Stimulated activated CD8-positive, alpha-beta memory T cell treated with anti-CD3 and anti-CD28 coated beads, Interleukin-7, amount 100 ng/mL, for 48 hours (primary cell): ENCODE measurements around the gene FIGNL2.
"Not testable (repeated sequence)": the region's sequence is repeated elsewhere in the genome, so short reads cannot be mapped to it uniquely, and the experiment has no call there.

Experiments used
- DNase-seq, 2 donors: peaks; one replicate each; pipeline ENCODE4 v3.0.0-alpha.2; 2020; ENCODE audit warnings: low read depth in 1 of 2; ENCODE audit errors: extremely low read depth in 1 of 2

Gene FIGNL2

GRCh38 chr12:51836827-51837173, 11.7 kb downstream of the FIGNL2 start:
- DNase-seq, result no peak

GRCh38 chr12:51836041-51836826, 12.3 kb downstream of the FIGNL2 start:
- DNase-seq, result no peak

DNA sequence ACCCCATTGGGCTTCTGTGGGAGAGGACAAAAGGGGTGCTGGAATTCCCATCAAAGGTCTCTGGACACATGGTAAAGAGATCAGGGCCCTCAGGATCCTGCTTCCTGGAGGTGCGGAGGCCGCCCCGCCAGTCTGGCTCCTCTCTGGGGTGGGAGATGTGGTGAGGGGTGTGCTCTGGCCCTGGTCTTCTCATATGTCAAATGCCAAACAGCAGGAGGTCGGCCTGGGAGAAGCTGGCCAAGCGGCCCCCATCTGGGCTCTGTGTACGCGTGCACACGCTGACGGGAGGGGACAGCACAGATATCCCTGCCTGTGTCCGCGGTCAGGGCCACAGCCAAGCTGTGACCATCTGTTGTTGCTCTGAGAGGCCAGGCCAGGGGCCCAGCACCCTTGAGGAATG, 14.1 kb downstream of the FIGNL2 start:
- no peak for DNase-seq

DNA sequence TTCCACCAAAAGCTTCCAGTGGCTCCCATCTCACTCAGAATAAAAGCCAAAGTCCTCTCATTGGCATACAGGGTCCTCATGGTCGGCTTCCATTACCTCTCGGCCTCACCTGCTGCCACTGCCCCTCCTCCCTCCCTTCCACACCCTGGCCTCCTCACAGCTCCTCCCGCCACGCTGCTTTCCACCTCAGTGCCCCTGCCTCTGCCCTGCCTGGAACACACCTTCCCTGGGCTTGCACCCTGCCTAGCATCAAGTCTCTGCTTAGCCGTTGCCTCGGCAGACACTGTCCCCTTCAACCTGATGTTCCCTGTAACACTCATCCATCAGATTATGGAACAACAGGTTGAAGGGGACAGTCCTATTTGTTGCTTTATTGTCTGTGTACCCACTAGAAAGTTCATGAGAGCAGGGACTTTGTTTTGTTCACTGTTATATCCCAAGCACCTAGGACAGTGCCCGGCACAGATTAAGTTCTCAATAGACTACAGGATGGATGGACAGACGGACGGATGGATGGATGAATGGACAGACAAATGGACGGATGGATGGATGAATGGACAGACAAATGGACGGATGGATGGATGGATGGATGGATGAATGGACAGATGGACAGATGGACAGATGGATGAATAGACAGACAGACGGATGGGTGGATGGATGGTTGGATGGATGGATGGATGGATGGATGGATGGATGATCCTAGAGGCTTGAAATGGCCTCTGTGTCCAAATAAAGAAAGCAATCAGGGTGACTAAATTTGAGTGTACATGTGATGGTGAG, 14.9 kb downstream of the FIGNL2 start:
- no peak for DNase-seq

DNA sequence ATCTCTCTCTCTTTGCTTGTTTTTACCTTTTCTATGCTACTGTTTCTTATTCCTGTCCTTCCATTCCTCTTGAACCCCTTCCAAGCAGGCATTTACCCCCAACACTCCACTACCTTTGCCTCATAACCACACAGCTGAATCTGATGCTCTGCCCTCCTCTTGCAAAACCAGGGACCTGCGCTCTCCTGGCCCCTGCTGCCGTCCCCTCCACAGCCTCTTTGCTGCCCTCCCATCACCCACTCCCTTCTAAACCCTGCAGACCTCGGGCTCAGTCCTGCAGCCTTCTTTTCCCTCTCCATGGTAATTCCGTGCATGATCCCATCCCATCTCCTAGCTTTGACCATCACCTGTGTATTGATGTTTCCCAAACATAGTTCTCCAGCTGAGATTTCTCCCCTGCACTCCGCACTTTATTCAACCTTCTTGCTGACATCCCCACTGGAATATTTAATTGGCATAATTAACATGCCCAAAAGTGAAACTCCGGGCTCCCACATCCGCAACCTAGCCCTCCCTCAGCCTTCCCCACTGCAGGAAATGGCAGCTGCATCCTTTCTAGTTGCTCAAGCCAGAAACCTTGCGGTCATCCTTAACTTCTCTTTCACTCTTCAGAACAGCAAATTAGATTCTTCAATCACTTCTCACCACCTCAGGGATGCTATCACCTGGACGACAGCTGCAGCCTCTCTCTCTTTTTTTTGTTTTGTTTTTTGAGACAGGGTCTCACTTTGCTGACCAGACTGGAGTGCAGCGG, 16.0 kb downstream of the FIGNL2 start:
- no peak for DNase-seq

GRCh38 chr12:51831817-51832216, 16.7 kb downstream of the FIGNL2 start:
- DNase-seq, result not testable (repeated sequence)

DNA sequence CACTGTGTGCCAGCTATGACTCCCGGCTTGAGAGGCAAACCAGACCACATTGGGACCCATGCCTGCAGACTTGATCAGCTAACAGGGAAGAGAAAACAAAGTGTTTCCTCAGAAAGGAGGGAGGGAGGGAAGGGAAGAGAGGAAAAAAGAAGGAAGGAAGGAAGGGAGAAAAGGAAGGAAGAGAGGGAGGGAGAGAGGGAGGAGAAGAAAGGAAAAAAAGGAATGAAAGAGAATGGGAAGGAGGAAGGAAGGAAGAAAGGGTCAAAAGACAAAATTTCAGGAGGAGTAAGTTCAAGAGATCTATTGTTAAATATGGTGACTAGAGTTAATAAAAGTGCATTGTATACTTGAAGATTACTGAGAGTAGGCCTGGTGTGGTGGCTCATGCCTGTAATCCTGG, 18.9 kb downstream of the FIGNL2 start:
- DNase-seq, result no peak

DNA sequence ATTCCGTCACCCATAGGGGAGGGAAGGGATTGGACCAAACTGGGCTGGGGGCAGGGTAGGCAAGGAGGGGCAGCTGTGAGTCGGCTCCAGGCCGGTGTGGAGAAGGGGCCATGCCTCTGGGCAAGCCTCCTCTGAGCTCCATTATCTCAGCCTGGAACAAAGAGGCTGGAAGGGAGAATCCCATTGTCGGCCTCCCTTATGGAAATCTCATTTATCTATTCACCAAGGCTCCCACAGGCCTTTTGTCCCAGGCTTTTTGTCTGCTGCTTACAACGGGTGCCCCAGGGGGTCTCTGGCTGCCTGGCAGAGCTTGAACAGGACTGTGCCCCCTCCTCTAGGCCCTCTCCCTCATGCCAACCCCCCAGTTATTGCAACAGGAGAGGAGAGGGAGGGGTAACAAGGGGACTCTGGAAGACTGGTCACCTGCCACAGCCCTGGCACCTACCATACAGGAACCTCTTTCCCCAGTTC, 19.5 kb downstream of the FIGNL2 start:
- DNase-seq, result no peak

DNA sequence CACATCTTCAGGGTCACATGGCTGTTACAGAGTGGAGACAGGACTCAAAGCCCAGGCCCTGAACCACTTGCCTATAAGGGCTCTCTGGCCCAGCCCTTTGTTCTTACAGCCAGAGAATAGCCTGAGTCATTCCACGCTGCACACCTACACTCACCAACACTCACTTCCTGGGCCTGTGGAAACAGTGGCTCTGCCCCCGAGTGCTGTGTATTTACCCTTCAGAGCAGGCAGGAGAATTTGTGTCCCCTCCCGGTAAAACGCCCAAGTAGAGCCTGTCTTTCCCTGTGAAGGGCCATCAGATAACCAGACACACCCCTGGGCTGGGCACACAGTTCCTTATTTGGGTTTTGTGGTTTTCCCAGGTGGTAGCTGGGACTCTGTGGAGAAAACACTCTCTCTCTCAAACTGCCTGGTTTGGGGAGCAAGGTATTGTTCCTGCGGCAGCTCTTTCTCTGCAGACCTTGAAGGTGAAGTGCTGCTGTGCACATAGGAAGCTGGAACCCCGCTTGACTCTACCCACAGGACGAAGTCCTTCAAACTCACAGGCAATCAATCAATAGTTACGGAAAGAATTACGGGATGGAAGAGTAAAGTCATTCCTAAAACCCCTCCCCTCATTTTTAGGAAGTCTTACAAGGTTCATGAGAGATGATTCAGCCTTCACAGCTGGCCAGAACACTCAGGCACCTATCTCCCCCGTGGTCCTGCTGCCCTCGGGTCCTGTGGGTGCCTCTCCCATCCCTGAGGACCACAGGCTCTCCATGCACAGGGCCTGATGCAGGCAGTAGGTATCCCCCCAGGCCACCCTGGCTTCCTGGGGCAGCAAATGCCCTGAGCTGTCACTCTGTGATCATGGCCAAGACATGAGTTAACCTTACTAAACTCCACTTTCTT, 20.3 kb downstream of the FIGNL2 start:
- peak; percentile 38 to 69 for DNase-seq

GRCh38 chr12:51826881-51827280, 21.6 kb downstream of the FIGNL2 start:
- DNase-seq, result no peak

DNA sequence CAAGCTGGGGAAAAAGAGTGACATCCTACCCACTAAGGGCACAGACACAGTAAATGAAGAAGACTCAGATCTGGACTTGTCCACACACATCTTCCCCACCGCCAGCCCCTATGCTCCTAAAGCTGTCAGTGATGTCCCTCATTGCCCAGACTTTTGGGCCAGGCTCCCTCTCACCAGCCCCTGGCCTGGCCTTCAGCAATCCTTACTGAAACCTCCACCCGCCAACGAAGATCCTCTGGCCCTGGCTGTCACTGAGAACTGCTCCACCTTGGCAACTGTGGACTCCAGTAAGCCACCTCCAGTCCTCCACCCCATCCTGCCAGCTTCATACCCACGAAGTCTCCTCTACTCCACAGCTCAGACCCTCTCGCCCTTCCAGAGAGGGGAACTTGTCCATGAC, 23.3 kb downstream of the FIGNL2 start:
- no peak for DNase-seq

DNA sequence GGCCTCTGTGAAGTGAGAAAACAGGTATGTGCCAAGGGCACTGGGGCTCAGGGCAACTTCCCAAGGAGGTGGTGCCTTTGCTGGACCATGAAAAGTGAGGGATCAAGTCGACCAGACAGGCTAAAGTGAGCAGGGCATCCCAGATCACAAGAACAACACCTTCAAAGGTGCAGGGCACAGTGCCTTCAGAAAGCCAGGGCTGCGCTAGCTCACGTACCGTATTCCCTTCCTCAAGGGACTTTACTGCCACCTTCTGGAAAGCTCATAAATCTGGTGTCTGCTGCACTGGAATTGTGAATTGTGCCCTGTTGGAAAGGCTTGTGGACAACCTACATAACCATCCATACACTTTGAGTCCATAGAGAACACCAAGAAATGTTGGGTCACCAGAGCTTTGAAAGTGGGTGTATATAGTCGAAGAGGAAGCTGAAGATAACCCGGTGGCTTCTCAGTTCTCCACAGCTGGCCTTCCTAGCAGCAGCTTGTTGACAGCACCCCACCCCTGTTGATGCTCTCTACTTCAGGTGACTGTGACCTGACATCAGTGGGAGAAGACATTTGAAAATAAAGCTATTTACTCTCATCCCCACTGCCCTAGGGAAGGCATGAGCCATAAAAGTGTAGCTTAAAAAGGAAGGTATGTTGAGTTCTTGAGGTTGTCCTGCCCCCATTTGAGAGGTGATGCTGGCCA, 24.5 kb downstream of the FIGNL2 start:
- no peak for DNase-seq

DNA sequence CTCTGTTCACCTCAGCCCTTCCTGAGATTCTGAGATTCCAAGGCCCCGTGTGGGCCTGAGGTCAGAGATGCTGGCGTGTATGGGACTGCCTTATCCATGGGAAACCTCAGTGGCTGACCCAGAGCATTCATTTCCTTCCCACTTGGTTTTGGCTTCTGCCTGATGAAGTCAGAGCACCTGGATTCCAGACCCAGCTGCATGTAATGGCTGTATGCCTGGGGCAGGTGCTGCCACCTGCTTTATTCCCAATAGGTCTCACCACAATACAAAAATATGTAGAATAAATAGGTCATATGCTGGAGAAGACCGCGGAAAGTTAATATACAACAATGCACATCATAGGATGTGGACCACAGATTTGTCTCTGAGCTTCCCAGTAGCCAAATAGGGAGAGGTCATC, 25.6 kb downstream of the FIGNL2 start:
- no peak for DNase-seq

DNA sequence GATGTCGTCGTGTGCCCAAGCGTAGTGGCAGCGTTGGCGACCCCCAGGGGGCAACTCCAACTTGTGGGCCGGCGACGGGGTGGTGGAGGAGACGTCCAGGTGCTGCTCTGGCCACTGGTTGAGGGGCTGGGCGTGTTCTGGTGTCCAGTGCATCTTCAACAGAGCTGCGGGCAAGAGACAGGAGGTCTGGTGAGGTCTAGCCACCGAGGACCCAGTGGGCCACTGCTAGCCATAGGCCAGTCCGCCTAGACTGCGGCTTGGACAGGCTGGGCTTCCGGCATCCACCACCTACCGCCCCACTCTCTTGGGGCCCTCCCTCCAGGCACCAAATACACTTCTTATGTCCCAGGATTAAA, 26.3 kb downstream of the FIGNL2 start:
- no peak for DNase-seq

DNA sequence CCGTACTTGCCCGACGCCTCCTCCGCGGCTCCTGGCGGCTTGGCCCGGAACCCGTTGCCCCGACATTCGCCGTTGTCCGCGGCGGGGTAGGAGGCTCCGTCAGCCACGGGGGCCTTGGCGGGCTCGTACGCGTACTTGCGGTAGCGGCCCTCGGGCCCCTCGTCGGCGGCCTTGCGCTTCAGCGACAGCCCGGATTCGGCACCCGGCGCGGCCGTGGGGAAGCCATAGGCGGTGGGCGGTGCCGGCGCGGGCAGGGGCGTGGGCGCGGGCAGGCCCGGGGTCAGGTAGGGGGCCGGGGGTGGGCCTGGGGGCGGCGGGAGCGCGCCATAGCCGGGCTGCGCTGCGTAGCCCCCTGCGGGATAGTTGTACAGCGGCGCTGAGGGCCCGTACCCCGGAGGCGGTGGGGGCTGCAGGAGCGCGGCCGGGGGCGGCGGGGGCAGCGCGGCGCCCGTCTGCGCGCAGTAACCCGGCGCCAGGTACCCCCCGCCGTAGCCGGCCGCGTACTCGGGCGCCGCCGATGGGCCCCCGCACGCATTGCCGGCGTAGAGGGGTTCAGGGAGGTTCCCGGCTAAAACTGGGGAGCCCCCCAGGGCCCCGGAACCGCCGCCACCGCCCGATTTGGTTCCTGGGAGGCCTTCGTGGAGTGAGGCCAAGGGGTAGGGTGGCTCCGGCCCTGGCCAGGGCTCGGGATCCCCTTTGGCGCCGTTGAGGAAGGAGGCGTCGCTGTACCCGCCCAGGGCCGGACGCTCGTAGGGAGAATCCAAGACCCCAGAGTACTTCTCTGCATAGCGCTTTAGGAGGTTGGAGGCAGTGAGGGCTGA, 26.9 kb downstream of the FIGNL2 start:
- no peak for DNase-seq

- peak; percentile 73 for DNase-seq
These were observed 27.7 kb downstream of the FIGNL2 start for GRCh38 chr12:51820526-51821439.

DNA sequence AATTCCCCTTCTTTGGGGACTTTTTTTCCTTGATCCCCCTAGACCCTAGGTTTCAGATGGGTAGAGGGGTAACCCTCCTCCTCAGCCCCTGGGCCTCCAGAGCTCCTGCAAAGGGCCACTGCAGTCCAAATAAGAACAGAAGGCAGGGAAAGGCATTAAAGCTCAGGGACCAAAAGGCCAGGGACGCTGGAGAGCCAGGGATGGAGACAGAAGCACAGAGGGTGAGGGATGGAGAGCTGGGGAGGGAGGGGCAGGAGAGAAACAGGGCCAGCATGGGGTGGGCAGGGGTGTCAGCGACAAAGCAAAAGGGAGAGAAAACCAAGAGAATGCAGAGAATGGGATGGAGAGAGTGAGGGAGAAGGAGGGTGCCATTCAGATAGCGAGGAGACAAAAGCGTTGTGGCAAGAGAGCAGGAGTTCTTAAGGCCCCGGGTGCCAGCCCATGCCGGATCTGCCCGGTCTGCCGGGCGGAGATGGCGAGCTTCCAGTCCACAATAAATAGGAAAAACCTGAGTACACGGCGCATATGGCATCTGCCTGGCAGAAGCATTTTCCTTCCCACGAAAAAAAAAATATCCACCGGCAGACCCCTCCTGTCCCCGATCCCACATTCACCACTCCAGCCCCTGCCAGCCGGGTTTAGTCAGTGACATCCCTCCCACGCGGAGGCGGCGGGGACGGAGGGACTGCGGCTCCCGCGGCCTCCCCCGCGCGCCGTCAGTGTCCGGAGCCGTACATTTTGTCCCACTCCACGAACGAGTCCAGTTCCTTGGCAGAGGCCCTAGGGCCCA, 28.6 kb downstream of the FIGNL2 start:
- no peak for DNase-seq
